K562 (cell line): ENCODE results near the gene SLC39A3. TPM values are rescaled to one million over a fixed set of nuclear protein-coding genes. Genes with fewer than 3 reads are reported as not detected.
A peak's percentile ranks its signal among the peaks of the same experiment; 100 is the strongest.

Experiments
- CTCF ChIP-seq, 3 experiments: IDR thresholded peaks in 2 of 3; conservative IDR thresholded peaks in 1 of 3; 2 replicates each; pipeline ENCODE4 v1.5.1; 2011 to 2012; ENCODE audit warnings: low read length in 3 of 3, mild to moderate bottlenecking in 3 of 3, control low read depth in 2 of 3, improper control_type of control experiment in 1 of 3, inconsistent platforms in 1 of 3, low read depth in 1 of 3, mixed read lengths in 1 of 3, moderate library complexity in 1 of 3; ENCODE audit not compliant: insufficient read depth in 2 of 3
- FOXJ2 ChIP-seq: fragments of 200-800 bp; sonication (Bioruptor generic); IDR thresholded peaks from 2 replicates; pipeline ENCODE4 v1.6.1; 2016; ENCODE audit warnings: missing genetic modification characterization, missing compliant biosample characterization
- IRF2 ChIP-seq: sonication (generic); formaldehyde crosslinking; IDR thresholded peaks from 2 replicates; pipeline ENCODE4 v1.8.1; 2022; ENCODE audit warnings: mild to moderate bottlenecking, missing genetic modification reagents
- NFIC ChIP-seq: fragments of 450-650 bp; IDR thresholded peaks from 2 replicates; pipeline ENCODE4 v1.6.1; 2017; ENCODE audit warnings: mild to moderate bottlenecking, inconsistent platforms
- NR3C1 ChIP-seq: sonication (generic); formaldehyde crosslinking; IDR thresholded peaks from 2 replicates; pipeline ENCODE4 v1.8.1; 2022; ENCODE audit warnings: missing genetic modification reagents
- PRMT5 ChIP-seq: sonication (generic); formaldehyde crosslinking; IDR thresholded peaks from 2 replicates; pipeline ENCODE4 v1.5.0; 2020; ENCODE audit warnings: missing genetic modification reagents
- PTRF ChIP-seq: fragments of 450-650 bp; IDR thresholded peaks from 2 replicates; pipeline ENCODE4 v1.6.1; 2016; ENCODE audit warnings: mild to moderate bottlenecking, missing genetic modification characterization, missing compliant biosample characterization
- RBM17 ChIP-seq: fragments of 200-400 bp; formaldehyde crosslinking; IDR thresholded peaks from 2 replicates; pipeline ENCODE4 v1.6.1; 2017; ENCODE audit warnings: low read depth, mild to moderate bottlenecking, low read length, borderline replicate concordance
- SFPQ ChIP-seq: fragments of 200-400 bp; formaldehyde crosslinking; IDR thresholded peaks from 2 replicates; pipeline ENCODE4 v1.6.1; 2017; ENCODE audit warnings: mild to moderate bottlenecking, low read depth, low read length, moderate library complexity
- TAF1 ChIP-seq: IDR thresholded peaks from 2 replicates; pipeline ENCODE4 v1.6.1; 2011; ENCODE audit warnings: mild to moderate bottlenecking, low read length, moderate library complexity; ENCODE audit not compliant: insufficient read depth, control insufficient read depth, severe bottlenecking; ENCODE audit errors: extremely low read depth
- THRB ChIP-seq: fragments of 450-650 bp; formaldehyde crosslinking; conservative IDR thresholded peaks from 2 replicates; pipeline ENCODE4 v1.4.0; 2022; ENCODE audit warnings: mild to moderate bottlenecking, missing genetic modification characterization
- YY1 ChIP-seq, 3 experiments: IDR thresholded peaks; 2 replicates each; pipeline ENCODE4 v1.6.1; 2011; ENCODE audit warnings: low read length in 2 of 3, mild to moderate bottlenecking in 2 of 3, moderate library complexity in 2 of 3, borderline replicate concordance in 1 of 3, control low read depth in 1 of 3, low read depth in 1 of 3; ENCODE audit not compliant: insufficient read depth in 3 of 3, insufficient replicate concordance in 2 of 3, control insufficient read depth in 1 of 3, insufficient read length in 1 of 3; ENCODE audit errors: extremely low read depth in 1 of 3
- ZC3H11A ChIP-seq: IDR thresholded peaks from 2 replicates; pipeline ENCODE4 v1.6.1; 2012; ENCODE audit warnings: low read depth, low read length, improper control_type of control experiment
- ZNF277 ChIP-seq: fragments of 250-450 bp; sonication (Bioruptor Pico); IDR thresholded peaks from 2 replicates; pipeline ENCODE4 v1.8.0; 2022; ENCODE audit warnings: inconsistent platforms, mild to moderate bottlenecking, moderate library complexity, borderline replicate concordance
- ZNF449 ChIP-seq: fragments of 250-450 bp; sonication (Bioruptor Pico); IDR thresholded peaks from 2 replicates; pipeline ENCODE4 v1.8.0; 2022; ENCODE audit warnings: moderate library complexity, mild to moderate bottlenecking, inconsistent platforms
- ZNF766 ChIP-seq: fragments of 200-800 bp; sonication (Bioruptor generic); conservative IDR thresholded peaks from 2 replicates; pipeline ENCODE4 v1.6.1; 2016; ENCODE audit warnings: missing genetic modification characterization, missing compliant biosample characterization
- polyA plus RNA-seq, 8 experiments: library from polyadenylated mRNA; depleted of rRNA in 4 of 8; stranded (reverse) in 5 of 8; unstranded in 3 of 8; fragments of >200 nt; fragmentation: Nextera tagmentation in 2 of 8; fragmentation: Illumina TruSeq in 1 of 8; extraction: Ambion mirVana in 2 of 8; extraction: Trizol in 1 of 8; gene quantifications; 2 replicates each; pipeline versions ENCODE4 v1.2.1 to v1.2.3, GENCODE V29; 2011 to 2014; ENCODE audit warnings: inconsistent platforms in 1 of 8, missing spikeins in 1 of 8
- total RNA-seq, 7 experiments: library from RNA; depleted of rRNA in 6 of 7; stranded (reverse); fragments of >200 nt in 6 of 7; fragmentation: Illumina TruSeq in 2 of 7; extraction: Trizol in 2 of 7; gene quantifications; 2 replicates each; pipeline versions ENCODE4 v1.2.1 to v1.2.3, GENCODE V29; 2011 to 2021; ENCODE audit warnings: low replicate concordance in 1 of 7

The SLC39A3 gene
- total and polyA plus RNA-seq, 9 of the 15 experiments (the other 6 are each of a cell fraction or from before 2014, with no cell fraction given): 2.3 to 215 (median 127) TPM

- TF ChIP-seq TAF1 (peak; percentile 68), SFPQ (no peak), NR3C1 (peak; percentile 94), THRB (CRISPR knock-in tag) (peak; percentile 89), PRMT5 (CRISPR knock-in tag) (peak; percentile 97), NFIC (peak; percentile 54; the same call in 1 of the 2 replicates), IRF2 (CRISPR knock-in tag) (no peak), YY1 (IDR thresholded peaks at IDR 0.05; ENCODE audit: borderline replicate concordance in 1 of 3, control insufficient read depth in 1 of 3, extremely low read depth in 1 of 3, insufficient read depth in 3 of 3, insufficient read length in 1 of 3, insufficient replicate concordance in 2 of 3, low read depth in 1 of 3, low read length in 2 of 3) (peak in 2 of 3 experiments; percentile 66 to 72), CTCF (IDR thresholded peaks at IDR 0.05 in 2 of 3, conservative IDR thresholded peaks at IDR 0.05 in 1 of 3; ENCODE audit: insufficient read depth in 2 of 3, low read depth in 1 of 3, low read length in 3 of 3) (no peak), ZC3H11A (peak; percentile 86; the same call in 1 of the 2 replicates), RBM17 (no peak), ZNF277 (CRISPR knock-in tag) (no peak; the same call in 1 of the 2 replicates), ZNF449 (CRISPR knock-in tag) (peak; percentile 45; the same call in 1 of the 2 replicates), PTRF (tag) (no peak), ZNF766 (CRISPR knock-in tag) (peak; percentile 88), FOXJ2 (tag) (no peak)
Measured at GRCh38 chr19:2739602-2740313, at the start of gene SLC39A3 (continued).
